Cardiac muscle cell (in vitro differentiated cells and primary cell): ENCODE data around the gene C16orf89. TPM values are rescaled to one million over a fixed set of nuclear protein-coding genes. Genes with fewer than 3 reads are reported as not detected.

Experiments
- DNase-seq, 2 donors: peaks; one replicate each; pipeline versions ENCODE4 v3.0.0 to v3.0.0-alpha.2; 2010 to 2017; ENCODE audit warnings: low read depth in 1 of 2, low spot score in 1 of 2
- H3K27ac ChIP-seq: fragments of 200-600 bp; sonication (generic); 2 replicates; pipeline ENCODE4 v1.5.1; 2016
- H3K27me3 ChIP-seq: fragments of 200-600 bp; sonication (generic); 2 replicates; pipeline ENCODE4 v1.6.0; 2016; ENCODE audit warnings: control low read depth
- H3K36me3 ChIP-seq: fragments of 200-600 bp; sonication (generic); 2 replicates; pipeline ENCODE4 v1.5.1; 2016; ENCODE audit warnings: control low read depth
- H3K4me1 ChIP-seq: fragments of 200-600 bp; sonication (generic); 2 replicates; pipeline ENCODE4 v1.8.1; 2017; ENCODE audit warnings: low read depth, mild to moderate bottlenecking, mixed run types
- H3K4me3 ChIP-seq: fragments of 200-600 bp; sonication (generic); 2 replicates; pipeline ENCODE4 v1.5.1; 2016; ENCODE audit warnings: mild to moderate bottlenecking
- H3K9me3 ChIP-seq: fragments of 200-600 bp; sonication (generic); 2 replicates; pipeline ENCODE4 v1.5.1; 2017; ENCODE audit warnings: low read depth, mild to moderate bottlenecking, control low read depth
- polyA plus RNA-seq: library from polyadenylated mRNA; unstranded; fragments of >200 nt; fragmentation: Nextera tagmentation; extraction: Ambion mirVana; gene quantifications from 2 replicates; pipeline ENCODE4 v1.2.1, GENCODE V29; 2016
- total RNA-seq: library from RNA; depleted of rRNA; stranded (reverse); fragments of >200 nt; gene quantifications from 2 replicates; pipeline ENCODE4 v1.2.3, GENCODE V29; 2016
- TF ChIP-seq, protein P1 (sequence below): IDR thresholded peaks from 2 replicates; pipeline ENCODE4 v1.5.1; 2012; ENCODE audit warnings: low read depth, mild to moderate bottlenecking, low read length

The C16orf89 gene
- total and polyA plus RNA-seq, 2 experiments from 2014 or later, result 0.62 TPM; not detected in 1

DNA sequence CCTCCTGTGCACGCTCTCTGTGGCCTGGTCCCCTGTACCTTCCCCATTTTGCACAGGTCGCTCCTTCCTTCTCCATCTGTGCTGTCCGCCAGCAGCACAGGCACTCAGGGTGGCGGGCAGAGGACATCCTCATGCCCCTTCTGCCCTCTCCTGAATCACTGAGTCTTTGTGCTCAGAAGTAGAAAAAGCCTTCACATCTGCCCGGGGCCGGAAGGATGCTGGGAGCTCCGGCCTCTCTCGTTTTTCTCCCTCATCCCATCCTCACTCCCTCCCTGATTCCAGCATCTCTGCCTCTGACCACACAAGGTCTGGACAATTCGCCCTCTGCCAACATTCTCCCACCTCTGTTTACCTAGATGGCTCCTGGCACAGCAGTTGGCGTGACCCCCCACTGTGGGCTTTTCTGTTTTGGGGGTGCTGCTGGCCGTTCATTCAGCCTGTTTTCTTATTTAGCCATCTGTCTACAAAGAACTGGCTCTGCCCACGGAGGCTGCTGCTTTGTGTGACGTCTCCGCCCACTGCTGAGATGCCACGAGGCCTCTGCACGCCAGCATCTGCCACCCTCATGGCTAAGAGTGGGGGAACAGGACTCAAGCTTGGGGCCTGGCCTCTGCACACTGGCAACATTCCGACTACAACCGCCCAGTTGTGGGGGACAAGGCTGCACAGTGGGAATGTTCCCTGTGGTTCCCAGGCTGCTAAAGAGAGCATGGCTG lies 70.9 kb downstream of the C16orf89 start:
- no peak overlapping the region for H3K27ac ChIP-seq
- H3K4me3 ChIP-seq, result no peak overlapping the region
- no peaks in the 10 kb centered on the region for H3K27me3 ChIP-seq
- H3K36me3 ChIP-seq, result no peaks in the 10 kb centered on the region
- DNase-seq, result no peak
- H3K4me1 ChIP-seq, result no peaks in the 10 kb centered on the region
- TF ChIP-seq, protein P1, sequence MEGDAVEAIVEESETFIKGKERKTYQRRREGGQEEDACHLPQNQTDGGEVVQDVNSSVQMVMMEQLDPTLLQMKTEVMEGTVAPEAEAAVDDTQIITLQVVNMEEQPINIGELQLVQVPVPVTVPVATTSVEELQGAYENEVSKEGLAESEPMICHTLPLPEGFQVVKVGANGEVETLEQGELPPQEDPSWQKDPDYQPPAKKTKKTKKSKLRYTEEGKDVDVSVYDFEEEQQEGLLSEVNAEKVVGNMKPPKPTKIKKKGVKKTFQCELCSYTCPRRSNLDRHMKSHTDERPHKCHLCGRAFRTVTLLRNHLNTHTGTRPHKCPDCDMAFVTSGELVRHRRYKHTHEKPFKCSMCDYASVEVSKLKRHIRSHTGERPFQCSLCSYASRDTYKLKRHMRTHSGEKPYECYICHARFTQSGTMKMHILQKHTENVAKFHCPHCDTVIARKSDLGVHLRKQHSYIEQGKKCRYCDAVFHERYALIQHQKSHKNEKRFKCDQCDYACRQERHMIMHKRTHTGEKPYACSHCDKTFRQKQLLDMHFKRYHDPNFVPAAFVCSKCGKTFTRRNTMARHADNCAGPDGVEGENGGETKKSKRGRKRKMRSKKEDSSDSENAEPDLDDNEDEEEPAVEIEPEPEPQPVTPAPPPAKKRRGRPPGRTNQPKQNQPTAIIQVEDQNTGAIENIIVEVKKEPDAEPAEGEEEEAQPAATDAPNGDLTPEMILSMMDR, result no peak
- H3K9me3 ChIP-seq, result no peaks in the 10 kb centered on the region

Other genes with a start within 250 kb of the C16orf89 start
- 38.0 and 44.3 TPM in 2 replicates for gene GLYR1, start 218.7 kb downstream of the C16orf89 start, total RNA-seq
- gene GLYR1, start 218.7 kb downstream of the C16orf89 start, polyA plus RNA-seq, result 52.1 and 65.5 TPM in 2 replicates
- gene UBN1, start 218.5 kb downstream of the C16orf89 start, total RNA-seq, result 24.2 and 33.4 TPM in 2 replicates
- 21.4 and 23.7 TPM in 2 replicates for gene UBN1, start 218.5 kb downstream of the C16orf89 start, polyA plus RNA-seq
- gene PPL, start 128.8 kb downstream of the C16orf89 start, total RNA-seq, result 6.4 and 10.8 TPM in 2 replicates
- gene PPL, start 128.8 kb downstream of the C16orf89 start, polyA plus RNA-seq, result 7.5 and 8.4 TPM in 2 replicates
- 0.21 and 0.35 TPM in 2 replicates for gene SEC14L5, start 107.6 kb downstream of the C16orf89 start, total RNA-seq
- not detected in 2 replicates for gene SEC14L5, start 107.6 kb downstream of the C16orf89 start, polyA plus RNA-seq
- gene NAGPA, start 32.0 kb downstream of the C16orf89 start, total RNA-seq, result 23.0 and 24.6 TPM in 2 replicates
- gene NAGPA, start 32.0 kb downstream of the C16orf89 start, polyA plus RNA-seq, result 9.8 and 10.8 TPM in 2 replicates
- gene ALG1, start 5.9 kb upstream of the C16orf89 start, total RNA-seq, result 16.7 and 26.5 TPM in 2 replicates
- 20.0 and 20.2 TPM in 2 replicates for gene ALG1, start 5.9 kb upstream of the C16orf89 start, polyA plus RNA-seq
- gene EEF2KMT, start 31.8 kb upstream of the C16orf89 start, total RNA-seq, result 9.6 and 14.8 TPM in 2 replicates
- gene EEF2KMT, start 31.8 kb upstream of the C16orf89 start, polyA plus RNA-seq, result 17.8 and 23.2 TPM in 2 replicates